GM21619 (cell line): ENCODE measurements around the gene LRP1B.

Experiments
- ATAC-seq: cut with Tn5 transposase; IDR thresholded peaks from one replicate; pipeline ENCODE4 v1.9.1; 2021; ENCODE audit not compliant: unreplicated experiment

LRP1B gene

DNA sequence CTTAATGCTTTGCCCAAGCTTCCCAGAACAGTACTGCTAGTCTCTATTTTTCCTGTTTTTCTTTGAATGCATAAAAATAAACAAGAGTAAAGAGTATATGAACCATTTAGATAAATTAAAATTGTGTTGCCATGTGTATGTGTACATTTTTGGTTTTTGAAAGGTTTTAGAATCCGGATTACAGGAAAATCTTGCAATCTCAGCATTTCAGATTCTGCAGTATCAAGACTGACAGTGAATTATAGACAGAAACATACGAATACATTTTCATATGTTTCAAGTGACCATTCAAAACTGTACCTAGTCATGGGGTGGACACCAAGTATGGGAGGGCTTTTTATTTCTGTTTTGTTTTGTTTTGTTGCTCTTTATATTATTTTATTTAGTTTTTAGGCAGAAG is 604.1 kb downstream of the LRP1B start:
- no peak for ATAC-seq

DNA sequence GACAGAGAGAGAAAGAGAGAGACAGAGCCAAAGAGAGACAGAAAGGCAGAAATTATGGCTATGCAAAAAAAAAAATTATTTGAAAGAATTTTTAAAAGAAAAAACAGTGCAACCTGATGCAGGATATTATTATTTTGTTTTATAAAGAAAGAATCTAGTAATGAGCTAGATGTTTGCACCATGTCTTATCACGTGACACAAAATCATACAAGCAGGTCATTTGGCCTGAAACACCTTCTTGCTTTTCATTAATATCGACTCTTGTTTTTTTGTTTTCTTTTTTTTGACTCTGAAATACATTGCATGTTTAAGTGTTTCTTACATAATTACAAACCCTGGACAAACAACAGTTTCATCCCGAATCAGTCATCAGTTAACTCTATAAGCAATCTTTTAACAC is 606.0 kb downstream of the LRP1B start:
- no peak for ATAC-seq

DNA sequence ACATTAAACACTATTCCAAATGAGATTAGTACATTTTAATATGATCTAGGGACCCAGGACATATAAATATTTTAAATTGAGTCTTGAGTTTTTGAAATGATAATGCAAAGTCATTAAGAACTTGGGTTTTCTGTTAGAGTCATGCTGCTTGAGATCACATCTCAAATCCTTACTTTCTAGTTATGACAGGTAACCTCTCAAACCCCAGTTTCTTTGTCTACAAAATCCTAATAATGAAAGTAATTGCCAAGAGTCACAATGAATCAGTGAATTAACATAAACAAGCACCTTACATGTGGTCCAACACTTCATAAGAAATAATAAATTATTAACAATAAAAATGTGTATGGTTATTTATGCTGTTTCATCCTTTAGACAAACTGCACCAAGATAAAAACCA is 607.6 kb downstream of the LRP1B start:
- ATAC-seq, result peak; percentile 39

DNA sequence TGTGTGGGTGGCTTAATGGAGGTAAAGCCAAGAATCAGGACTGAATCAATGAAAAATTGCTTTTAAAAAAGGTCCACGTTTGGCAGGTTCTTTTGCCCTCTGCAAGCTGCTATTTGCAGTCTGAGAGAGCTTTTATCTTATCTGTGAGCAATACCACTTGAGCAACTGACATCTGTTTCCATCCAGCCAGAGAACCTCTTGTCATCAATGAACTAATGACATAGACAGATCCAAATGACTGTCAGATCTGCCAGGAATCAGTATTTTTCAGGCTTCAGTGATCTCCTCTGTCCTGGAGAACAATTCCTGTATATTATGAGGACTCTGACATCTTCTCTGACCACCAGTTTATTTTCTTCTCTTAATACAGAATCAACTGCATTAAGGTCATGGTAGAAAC is 608.1 kb downstream of the LRP1B start:
- no peak for ATAC-seq

DNA sequence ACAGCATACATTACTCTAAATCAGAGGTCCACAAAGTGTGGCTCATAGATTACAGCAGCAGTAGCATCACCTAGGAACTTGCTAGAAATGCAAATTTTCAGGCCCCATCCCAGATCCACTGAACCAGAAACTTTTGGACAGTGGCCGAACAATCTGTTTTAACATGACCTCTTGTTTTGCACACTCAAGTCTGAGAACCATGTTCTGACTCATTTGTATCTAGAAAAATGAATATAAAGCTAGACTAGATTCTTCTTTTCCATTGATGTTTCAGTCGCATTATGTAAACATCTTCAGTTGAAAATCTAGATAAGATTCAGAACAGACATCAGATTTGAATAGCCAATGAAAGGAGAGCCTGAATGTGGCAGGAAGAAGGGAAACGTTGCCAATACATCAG is 608.8 kb downstream of the LRP1B start:
- ATAC-seq, result peak; percentile 62

DNA sequence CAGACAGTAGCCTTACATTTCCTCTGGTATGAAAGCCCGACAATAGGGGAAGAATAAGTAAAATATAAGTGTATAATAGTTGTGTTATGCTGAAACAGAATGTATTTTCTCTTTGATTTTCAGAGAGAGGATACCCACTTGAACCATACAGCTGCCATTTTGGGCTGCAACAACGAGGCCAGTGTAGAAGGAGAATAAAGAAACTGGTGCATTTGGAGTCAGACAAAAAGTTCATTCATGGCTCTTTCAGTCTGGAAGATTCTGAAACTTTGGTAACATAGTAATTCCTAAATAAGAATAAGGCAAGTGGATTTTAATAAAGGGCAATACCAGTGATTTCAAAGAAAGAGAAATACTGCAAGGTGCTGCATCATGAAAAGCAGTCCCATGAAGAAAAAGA is 610.9 kb downstream of the LRP1B start:
- no peak for ATAC-seq

DNA sequence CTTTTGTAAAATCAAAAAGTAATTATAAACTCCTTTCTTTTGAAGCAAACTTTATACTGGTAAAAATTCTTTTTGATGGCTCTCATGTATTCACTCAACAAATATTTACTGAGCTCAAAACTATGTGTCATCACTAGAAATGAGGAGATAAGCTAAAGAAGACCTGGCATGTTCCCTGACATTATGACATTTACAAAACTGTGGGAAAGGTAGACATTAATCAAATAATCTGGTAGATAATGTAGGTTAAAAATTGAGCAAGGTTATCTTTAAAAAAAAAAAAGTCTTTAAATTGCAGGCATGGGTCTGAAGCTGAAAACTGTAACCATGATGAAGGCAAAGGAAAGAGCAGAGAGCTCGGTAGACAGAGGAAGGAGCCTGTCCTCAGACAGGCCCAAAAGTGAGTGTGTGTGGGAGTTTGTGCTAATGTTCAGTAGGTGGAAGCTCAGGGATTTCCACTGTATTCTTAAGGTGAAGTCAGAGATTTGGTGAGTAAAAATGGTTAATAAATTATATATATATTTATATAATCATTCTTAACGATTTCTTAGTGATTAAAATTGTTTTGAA is 612.9 kb downstream of the LRP1B start:
- ATAC-seq, result no peak

DNA sequence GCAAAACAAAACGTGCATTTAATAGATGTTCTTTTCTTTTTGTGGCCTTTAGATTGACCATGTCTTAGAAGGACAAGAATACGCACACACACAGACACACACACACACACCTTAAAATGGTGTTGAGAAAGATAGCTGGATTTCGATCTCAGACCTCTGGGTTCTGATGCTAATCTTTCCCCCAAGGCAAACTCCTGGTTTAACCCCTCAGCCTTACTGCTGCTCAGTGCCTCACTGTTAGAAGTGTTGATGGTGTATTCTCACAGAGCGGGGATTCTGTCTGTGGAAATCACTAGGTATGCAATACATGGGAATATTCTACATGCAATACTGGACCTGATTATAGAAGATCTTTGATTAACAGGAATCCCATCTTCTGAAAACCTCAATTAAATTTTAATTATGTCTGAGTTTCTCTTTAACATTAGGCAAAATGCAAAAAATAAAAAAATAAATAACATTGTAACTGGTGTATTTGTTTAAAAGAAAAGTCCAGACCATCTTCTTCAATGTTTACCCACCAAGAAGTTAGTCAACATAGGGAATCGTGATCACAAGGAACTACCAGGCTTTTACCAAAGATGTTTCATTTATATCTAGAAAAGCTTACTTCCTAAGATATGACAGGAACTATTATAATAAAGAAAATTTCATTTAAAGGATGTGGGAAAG is 613.5 kb downstream of the LRP1B start:
- no peak for ATAC-seq

DNA sequence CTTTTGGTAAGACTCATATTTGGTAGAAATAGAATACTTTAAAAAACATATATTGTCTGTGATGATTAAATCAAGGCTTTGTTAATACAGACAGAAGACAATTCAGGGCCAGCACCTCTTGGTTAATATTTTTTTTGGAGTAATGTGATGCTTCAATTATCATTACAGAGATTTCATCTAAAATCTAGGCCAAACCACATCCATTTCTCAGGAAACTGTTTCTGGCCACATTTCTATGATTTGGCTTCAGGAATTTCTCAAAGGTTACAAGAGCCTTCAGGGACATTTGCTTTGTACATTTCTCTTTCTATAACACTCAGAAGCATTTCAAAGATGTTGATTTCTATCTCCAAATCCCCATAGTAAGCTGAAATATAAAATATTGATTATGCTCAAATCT is 614.9 kb downstream of the LRP1B start:
- no peak for ATAC-seq

DNA sequence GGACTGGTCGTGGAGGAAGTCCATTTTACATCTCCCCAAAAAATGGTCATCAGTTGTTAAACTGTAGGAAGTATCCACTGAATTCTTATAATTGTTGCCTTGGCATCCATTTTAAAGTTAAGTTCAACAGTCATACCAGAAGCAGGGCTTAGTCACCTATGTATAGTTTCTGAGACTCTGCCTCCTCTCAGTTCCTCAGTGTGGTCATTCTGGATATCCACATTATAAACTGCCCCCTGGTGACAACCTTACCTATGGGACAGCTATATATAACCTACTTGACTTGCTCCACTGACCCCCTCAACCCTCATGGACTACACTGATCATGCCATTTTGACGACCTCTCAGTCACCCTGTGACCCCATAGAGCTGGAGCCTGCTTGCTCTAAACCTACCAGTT is 617.0 kb downstream of the LRP1B start:
- ATAC-seq, result peak; percentile 100

DNA sequence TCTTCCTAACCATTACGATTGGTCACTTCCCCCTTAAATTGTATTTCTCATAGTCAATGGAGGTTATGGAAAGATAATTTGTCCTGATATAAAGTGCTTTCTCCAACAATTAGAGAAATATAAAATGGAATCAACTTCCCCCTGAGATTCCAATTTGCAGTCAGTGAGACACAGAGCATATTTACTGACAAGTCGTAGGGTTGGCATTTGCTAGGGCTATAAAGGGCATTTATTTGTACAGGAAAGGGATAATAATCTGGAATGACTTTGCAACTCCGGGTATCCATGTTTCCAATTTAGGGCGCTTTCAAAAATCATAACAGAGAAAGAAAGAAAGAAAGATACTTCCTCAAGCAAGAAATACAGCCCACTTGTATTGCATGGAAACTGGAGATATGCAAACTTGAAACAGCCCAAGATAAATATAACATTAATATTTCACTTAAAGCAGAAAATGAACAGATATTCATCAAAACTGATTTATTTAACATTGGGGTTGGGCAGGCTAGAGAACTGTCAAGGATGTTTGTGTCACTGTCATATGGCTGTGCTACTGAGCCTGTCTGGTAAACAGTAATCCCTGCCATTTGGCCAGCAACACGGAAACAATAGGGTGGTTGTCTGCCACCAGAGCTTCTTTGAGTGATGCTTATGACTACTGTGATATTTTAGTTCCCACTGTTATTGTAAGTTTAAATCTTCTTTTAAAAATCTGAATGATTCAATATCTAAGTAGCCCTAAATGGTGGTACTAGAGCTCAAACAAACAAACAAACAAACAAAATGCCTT is 621.8 kb downstream of the LRP1B start:
- ATAC-seq, result no peak

DNA sequence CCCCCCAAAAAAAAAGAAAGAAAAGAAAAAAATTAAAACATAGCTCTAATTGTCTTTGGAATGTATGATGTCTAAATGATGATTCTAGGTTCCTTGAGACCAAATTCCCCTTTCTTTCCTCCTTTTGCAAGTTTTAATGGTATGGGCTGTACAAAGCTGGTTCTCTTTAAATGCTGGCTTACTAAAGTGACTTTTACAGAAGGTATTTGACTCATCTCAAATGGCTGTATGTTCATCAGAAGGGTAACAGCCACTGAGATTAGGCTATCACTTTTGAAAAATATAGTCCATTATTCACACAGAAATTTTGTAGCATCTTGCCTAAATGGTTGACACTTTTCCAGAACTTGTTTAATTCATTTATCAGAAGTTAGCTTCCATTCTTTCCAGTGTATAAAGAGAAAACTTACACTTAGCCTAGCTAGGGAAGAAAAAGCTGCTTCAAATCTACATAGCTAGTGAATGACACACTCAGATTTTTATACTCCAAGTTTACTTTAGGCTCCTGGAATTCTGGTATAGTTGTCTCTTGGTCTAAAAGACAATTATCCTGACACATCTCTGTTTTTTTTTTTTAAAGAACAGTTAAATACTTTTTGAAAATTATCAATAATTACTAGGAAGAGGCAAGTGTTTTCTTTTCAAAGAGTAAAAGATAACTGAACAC is 622.6 kb downstream of the LRP1B start:
- no peak for ATAC-seq

DNA sequence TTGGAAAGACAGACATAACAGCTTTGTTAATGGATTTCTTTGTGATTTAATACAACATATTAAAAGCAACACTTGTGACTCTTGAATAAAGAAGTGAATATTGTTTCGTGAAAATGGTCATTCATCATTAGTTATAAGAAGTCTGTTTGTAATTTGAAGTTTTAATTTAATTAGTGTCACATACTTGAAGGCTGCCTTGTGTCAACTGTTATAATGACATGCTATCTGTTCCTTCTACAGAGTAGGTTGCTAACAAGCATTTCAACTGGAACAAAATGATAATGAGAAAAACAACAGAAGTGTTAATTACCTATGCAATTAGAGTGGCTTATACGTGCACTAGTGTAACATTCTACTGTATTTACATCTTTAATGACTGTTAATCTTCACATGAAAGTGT is 624.7 kb downstream of the LRP1B start:
- no peak for ATAC-seq

DNA sequence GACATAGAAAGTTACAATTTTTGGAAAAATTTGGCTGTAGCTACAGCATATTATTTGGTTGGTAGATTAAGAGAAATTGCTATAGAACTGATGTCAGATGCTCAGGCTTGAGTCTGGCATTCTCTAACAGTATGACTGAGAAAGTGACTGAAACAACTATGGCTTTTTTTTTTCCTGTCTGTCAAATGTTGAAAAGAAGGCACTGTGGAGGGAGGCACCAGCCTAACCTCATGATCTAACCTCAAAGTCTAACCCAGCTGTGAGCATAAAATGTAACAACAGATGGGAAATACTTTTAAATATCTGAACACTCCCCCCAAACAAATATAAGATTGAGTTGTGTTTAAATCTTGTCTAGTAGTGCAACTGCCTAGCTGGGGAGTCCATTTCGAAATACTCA is 629.1 kb downstream of the LRP1B start:
- no peak for ATAC-seq

DNA sequence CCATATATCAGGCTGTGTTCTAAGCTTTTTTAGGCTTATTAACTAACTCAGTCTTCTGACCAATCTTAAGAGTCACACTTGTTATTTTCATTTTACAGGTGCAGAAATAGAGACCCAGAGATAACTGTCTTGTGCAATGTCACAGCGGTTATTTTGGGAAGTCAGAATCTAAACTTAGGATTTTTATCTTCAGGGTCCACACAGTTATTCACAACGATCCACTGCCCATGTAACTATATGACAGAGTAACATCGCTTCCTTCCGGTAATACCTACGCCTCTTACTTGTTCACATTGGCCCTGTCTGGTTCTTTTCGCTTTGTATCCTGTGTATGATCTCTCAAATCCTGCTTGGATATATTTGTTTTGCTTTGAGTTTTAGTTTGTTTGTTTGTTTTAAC is 631.7 kb downstream of the LRP1B start:
- no peak for ATAC-seq

DNA sequence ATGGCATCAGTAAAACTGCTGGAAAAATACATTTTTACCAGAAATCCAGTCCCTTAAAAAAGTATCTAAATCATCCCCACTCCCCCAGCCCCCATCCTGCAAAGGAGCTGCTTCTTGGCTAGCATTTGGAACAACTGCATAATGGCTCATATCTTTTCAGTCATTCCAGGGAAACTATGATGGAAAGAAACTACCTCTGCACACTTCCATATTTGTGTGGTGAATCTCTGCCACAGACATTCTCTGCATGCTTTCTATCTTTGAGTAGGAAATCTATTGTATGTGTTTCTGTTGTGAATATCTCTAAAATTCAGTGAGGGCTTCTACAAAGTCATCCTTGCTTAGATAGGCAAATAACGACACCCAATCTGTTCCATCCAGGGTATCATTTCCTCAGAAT is 632.3 kb downstream of the LRP1B start:
- ATAC-seq, result no peak

DNA sequence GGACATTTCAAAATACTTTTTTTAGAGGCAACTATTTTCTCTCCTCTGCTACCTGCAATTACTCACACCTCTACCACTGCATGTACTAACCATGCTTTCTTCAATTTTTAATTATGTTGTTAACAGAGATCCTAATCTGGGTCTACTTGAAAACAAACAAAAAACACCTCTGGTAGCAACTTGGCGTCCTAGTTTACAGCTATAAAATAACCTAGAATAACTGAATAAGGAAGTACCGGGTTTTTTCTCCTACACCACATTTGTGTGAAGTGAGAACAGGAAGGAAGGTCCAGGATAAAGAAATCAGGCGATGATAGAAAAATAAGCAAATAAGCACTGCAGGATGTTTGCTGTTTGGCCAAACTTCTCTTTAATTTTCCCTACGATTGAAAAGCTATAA is 633.5 kb downstream of the LRP1B start:
- ATAC-seq, result no peak

DNA sequence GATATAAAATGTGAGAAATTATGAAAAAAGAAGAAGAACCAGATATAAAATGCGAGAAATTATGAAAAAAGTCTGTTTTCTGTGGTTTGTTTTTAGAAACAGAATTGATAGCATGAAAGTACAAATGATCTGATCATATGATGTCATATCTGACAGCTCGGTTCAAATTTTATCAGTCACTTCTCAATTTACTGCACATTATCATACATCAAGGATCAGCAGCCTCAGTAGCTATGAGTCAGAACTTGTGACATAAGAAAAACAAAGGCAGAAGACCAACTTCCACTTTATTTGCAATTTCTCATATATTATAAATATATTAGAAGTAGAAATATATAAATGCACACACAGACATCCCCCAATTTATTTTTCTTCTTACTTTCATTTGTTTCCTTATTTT is 634.0 kb downstream of the LRP1B start:
- ATAC-seq, result no peak

DNA sequence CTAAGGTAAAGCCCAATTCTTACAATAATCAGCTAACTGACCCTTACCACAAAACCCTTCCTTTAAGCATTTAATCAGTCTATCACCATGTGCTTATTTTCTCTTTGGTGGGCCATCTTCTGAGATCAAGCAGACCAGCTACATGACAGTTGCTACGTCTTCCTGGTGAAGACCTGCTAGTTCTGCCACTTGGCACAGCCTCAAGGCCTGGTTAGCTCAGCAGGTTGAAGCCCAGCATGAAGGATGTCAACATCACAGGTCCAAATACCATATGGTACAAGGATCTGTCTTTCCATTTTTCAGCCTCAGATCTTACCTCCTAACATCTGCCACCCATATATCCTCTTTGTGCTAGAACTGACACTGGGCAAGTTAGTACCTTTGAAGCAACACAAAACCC is 636.9 kb downstream of the LRP1B start:
- ATAC-seq, result no peak

DNA sequence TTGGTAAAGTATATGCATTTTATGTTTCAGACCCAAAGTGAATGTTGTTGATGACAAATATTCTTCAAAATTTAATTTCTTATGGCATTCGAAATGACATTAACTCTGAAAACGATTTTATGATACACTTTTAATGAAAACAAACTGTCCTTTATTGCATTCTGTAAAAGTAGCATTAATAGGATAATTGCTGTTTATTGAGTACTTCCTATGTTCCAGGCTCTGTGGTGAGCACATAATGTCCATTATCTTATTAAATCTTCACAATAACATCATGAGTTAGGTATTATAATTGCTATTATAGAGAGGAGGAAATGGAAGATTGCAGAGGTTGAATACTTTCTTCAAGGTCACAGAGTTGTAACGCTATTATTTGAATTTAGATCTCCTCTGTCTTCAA is 638.0 kb downstream of the LRP1B start:
- no peak for ATAC-seq

DNA sequence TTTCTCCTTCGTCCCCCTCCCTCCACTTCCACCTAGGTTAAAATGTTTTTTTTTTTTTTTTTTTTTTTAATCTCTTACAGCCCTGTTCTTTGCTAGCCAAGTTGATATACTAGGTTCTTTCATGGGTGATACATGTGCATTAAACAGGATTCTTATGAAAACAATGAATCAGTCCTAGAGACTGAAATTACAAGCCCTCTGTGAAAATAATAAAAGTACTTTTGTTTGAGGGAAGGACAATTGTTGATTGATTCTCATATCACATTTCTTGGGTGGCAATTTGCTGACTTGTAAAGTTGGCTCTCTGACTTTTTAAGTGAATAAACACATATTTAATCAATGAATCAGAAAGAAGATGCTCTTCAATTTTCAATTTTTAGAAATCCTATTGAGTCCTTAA is 639.9 kb downstream of the LRP1B start:
- no peak for ATAC-seq

DNA sequence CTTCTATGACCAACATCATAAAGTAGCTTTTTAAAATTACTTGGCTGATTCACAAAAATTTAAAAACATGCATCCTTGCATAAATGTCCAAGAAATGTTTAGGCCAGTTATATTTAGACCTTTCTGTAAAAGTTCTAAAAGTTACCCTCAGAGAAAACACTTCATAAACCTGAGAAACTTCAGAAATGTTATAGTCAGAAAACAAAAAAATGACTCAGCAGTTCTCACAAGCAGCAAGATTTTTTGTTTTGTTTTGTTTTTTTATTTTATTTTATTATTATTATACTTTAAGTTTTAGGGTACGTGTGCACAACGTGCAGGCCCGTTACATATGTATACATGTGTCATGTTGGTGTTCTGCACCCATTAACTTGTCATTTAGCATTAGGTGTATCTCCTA is 648.1 kb downstream of the LRP1B start:
- ATAC-seq, result no peak
